ENCODE measurements around the gene KLHL40.

DNA sequence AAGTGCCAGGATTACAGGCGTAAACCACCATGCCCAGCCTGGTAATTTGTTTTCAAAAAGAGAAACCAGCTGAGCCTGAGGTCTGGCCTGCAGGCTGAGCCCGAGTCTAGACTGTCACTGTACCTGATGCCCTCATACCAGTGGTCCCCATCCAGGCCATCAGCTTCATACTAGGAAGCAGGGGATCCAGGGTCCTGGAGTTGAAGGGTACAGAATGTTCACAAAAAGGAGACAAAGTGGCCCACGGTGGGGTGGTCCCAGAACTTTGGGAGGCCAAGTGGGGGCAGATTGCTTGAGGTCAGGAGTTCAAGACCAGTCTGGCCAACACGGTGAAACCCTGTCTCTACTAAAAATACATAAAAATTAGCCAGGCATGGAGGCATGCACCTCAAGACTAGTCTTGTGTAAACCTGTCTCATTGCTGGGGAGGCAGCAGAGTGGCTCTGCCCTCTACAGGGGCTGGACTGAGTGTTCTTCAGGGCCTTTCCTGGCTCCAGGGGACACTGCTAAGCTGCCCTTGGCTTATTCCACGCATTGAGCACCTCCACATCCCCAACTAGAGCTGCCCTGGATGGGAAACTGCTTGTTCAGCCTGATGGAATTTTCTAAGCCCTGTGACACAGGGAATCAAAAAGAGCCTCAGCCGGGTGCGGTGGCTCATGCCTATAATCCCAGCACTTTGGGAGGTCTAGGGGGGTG is 25.1 kb downstream of the KLHL40 start:
- no peak for TF ChIP-seq CTCF (optimal IDR thresholded peaks at IDR 0.05 in 1 of 3, IDR thresholded peaks at IDR 0.05 in 1 of 3, conservative IDR thresholded peaks at IDR 0.05 in 1 of 3; ENCODE audit: extremely low read depth in 1 of 3, insufficient read depth in 2 of 3, low read length in 3 of 3)
- no peak for TF ChIP-seq EZH2 (IDR thresholded peaks at IDR 0.05; ENCODE audit: low read length)
